C4-2B (cell line): ENCODE measurements around the gene MAP3K5.

ENCODE experiments used
- CTCF ChIP-seq: fragments of 450-650 bp; conservative IDR thresholded peaks from 2 replicates; pipeline ENCODE4 v1.5.1; 2017; ENCODE audit warnings: mild to moderate bottlenecking
- ZFX ChIP-seq: fragments of 450-650 bp; IDR thresholded peaks from 2 replicates; pipeline ENCODE4 v1.6.1; 2017

- TF ChIP-seq CTCF: no peak
- no peak for TF ChIP-seq ZFX
Measured at GRCh38 chr6:136767103-136767502, 25.2 kb downstream of the MAP3K5 start.
